ENCODE measurements around the gene ZCCHC14. TPM values are rescaled to one million over a fixed set of nuclear protein-coding genes. Genes with fewer than 3 reads are reported as not detected.
A peak's percentile ranks its signal among the peaks of the same experiment; 100 is the strongest.

ZCCHC14 gene
- total RNA-seq, 1 experiment from 2014 or later, result 33.1 TPM

- Histone ChIP-seq H3K36me3 (ENCODE audit: control insufficient read depth, insufficient read depth, low read length) (no peaks in the 10 kb centered on the region), H3K4me3 (ENCODE audit: low read depth, low read length) (peak overlapping the region; percentile 90), H3K9me3 (no peaks in the 10 kb centered on the region), H3K4me1 (peaks cover 46% of the 10 kb centered on the region), H3K27me3 (replicated peaks; ENCODE audit: control insufficient read depth, insufficient read depth, low read length) (no peaks in the 10 kb centered on the region)
- Mint-ChIP-seq H3K4me3 (ENCODE audit: unreplicated experiment) (peak overlapping the region; percentile 82), H3K36me3 (ENCODE audit: insufficient read depth, unreplicated experiment) (peaks cover 54% of the 10 kb centered on the region), H3K9me3 (ENCODE audit: unreplicated experiment) (no peaks in the 10 kb centered on the region), H3K4me1 (ENCODE audit: low read depth, unreplicated experiment) (peaks cover 44% of the 10 kb centered on the region), H3K27me3 (ENCODE audit: insufficient read depth, unreplicated experiment) (peaks cover 2% of the 10 kb centered on the region), H3K27ac (ENCODE audit: unreplicated experiment) (peak overlapping the region; percentile 97)
- ChIA-PET CTCF (interaction anchor here (0.5 to 3.4 kb wide), 11 partner anchors 8 to 401 kb away, joined by 3 to 16 read pairs (median 4); partner anchors contain the start of genes C16orf95 and MAP1LC3B), POLR2A (interaction anchor here (0.5 to 2.8 kb wide), 10 partner anchors 9 to 567 kb away, joined by 3 to 38 read pairs (median 4); partner anchors contain the start of genes BANP and C16orf95)
- no TSS peak for BruUV-seq (replicated peaks)
- no peak for TF ChIP-seq CTCF (IDR thresholded peaks at IDR 0.05; ENCODE audit: insufficient read depth in 1 of 2, low read depth in 1 of 2, low read length in 1 of 2, severe bottlenecking in 1 of 2, unreplicated experiment in 1 of 2)
- intact Hi-C loops (cut with micrococcal nuclease; ENCODE audit: unreplicated experiment), result loop anchor here (1.0 to 10.0 kb wide), 3 partner anchors 8 to 830 kb away; partner anchors contain the start of genes BANP, MAP1LC3B and MTHFSD
- DNase-seq, result peak; percentile 77 to 83
Observed at GRCh38 chr16:87384162-87384874, 108.5 kb downstream of the ZCCHC14 start.

GRCh38 chr16:87383505-87384161, 109.2 kb downstream of the ZCCHC14 start, which contains the start of gene FBXO31:
TSS of gene FBXO31 (minus strand) at chr16:87383776. CDS start at chr16:87383744, 32 bp downstream.
- no peaks in the 10 kb centered on the region for H3K9me3 ChIP-seq
- peaks cover 50% of the 10 kb centered on the region for H3K4me1 ChIP-seq
- H3K36me3 Mint-ChIP-seq (ENCODE audit: insufficient read depth, unreplicated experiment), result peaks cover 58% of the 10 kb centered on the region
- H3K27ac Mint-ChIP-seq (ENCODE audit: unreplicated experiment), result peak within 1 kb of the TSS; percentile 97
- TF ChIP-seq CTCF (IDR thresholded peaks at IDR 0.05; ENCODE audit: insufficient read depth in 1 of 2, low read depth in 1 of 2, low read length in 1 of 2, severe bottlenecking in 1 of 2, unreplicated experiment in 1 of 2), result peak in 1 of 2 experiments; percentile 12
- ChIA-PET POLR2A (interaction anchor here (0.6 to 2.8 kb wide), 13 partner anchors 9 to 567 kb away, joined by 3 to 38 read pairs (median 4); partner anchors contain the start of genes BANP, C16orf95 and KLHDC4), CTCF (interaction anchor here (0.6 to 3.4 kb wide), 10 partner anchors 9 to 567 kb away, joined by 3 to 16 read pairs (median 4); partner anchors contain the start of genes BANP, C16orf95 and MAP1LC3B)
- H3K27me3 Mint-ChIP-seq (ENCODE audit: insufficient read depth, unreplicated experiment), result peaks cover 2% of the 10 kb centered on the region
- no peaks in the 10 kb centered on the region for H3K36me3 ChIP-seq (ENCODE audit: control insufficient read depth, insufficient read depth, low read length)
- BruUV-seq (replicated peaks), result no TSS peak
- peaks cover 46% of the 10 kb centered on the region for H3K4me1 Mint-ChIP-seq (ENCODE audit: low read depth, unreplicated experiment)
- H3K4me3 ChIP-seq (ENCODE audit: low read depth, low read length), result peak within 1 kb of the TSS; percentile 90
- H3K4me3 Mint-ChIP-seq (ENCODE audit: unreplicated experiment), result peak within 1 kb of the TSS; percentile 82
- peak; percentile 91 to 96 for DNase-seq
- H3K9me3 Mint-ChIP-seq (ENCODE audit: unreplicated experiment), result no peaks in the 10 kb centered on the region
- intact Hi-C loops (cut with micrococcal nuclease; ENCODE audit: unreplicated experiment), result loop anchor here (1.0 to 10.0 kb wide), 5 partner anchors 9 to 829 kb away; partner anchors contain the start of genes BANP, C16orf95, MAP1LC3B and MTHFSD
- H3K27me3 ChIP-seq (replicated peaks; ENCODE audit: control insufficient read depth, insufficient read depth, low read length), result no peaks in the 10 kb centered on the region

All from Caco-2 (cell line).